PFSK-1 (cell line): Measurements from ENCODE around the gene C1orf226.

Experiments used
- FOXP2 ChIP-seq: optimal IDR thresholded peaks from 2 replicates; pipeline ENCODE3; 2011; ENCODE audit warnings: borderline replicate concordance, control low read depth, inconsistent platforms; ENCODE audit not compliant: insufficient read depth; ENCODE audit errors: extremely low read length, extremely low read depth
- POLR2AphosphoS5 ChIP-seq: IDR thresholded peaks from 2 replicates; pipeline ENCODE4 v1.6.1; 2012; ENCODE audit warnings: low read depth, mild to moderate bottlenecking, control low read depth, low read length, moderate library complexity
- SIN3A ChIP-seq: IDR thresholded peaks from 2 replicates; pipeline ENCODE4 v1.6.1; 2012; ENCODE audit warnings: mild to moderate bottlenecking, low read length, moderate library complexity, borderline replicate concordance; ENCODE audit not compliant: insufficient read depth
- TAF1 ChIP-seq: IDR thresholded peaks from 2 replicates; pipeline ENCODE4 v1.6.1; 2012; ENCODE audit warnings: low read length, control low read depth, borderline replicate concordance; ENCODE audit not compliant: insufficient read depth
- TF ChIP-seq, protein P1 (sequence below), 2 experiments: IDR thresholded peaks; 2 replicates each; pipeline versions ENCODE4 v1.6.1 to v1.8.0; 2011 to 2012; ENCODE audit warnings: low read depth in 2 of 2, low read length in 2 of 2, control low read depth in 1 of 2, inconsistent platforms in 1 of 2, mild to moderate bottlenecking in 1 of 2, moderate library complexity in 1 of 2; ENCODE audit not compliant: insufficient read depth in 1 of 2

The C1orf226 gene

DNA sequence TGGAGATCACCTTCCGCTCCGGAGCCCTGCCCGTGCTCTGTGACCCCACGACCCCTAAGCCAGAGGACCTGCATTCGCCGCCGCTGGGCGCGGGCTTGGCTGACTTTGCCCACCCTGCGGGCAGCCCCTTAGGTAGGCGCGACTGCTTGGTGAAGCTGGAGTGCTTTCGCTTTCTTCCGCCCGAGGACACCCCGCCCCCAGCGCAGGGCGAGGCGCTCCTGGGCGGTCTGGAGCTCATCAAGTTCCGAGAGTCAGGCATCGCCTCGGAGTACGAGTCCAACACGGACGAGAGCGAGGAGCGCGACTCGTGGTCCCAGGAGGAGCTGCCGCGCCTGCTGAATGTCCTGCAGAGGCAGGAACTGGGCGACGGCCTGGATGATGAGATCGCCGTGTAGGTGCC, 14.5 kb upstream of the C1orf226 start:
- TF ChIP-seq SIN3A = no peak
- TF ChIP-seq TAF1 = no peak
- TF ChIP-seq FOXP2 = no peak

DNA sequence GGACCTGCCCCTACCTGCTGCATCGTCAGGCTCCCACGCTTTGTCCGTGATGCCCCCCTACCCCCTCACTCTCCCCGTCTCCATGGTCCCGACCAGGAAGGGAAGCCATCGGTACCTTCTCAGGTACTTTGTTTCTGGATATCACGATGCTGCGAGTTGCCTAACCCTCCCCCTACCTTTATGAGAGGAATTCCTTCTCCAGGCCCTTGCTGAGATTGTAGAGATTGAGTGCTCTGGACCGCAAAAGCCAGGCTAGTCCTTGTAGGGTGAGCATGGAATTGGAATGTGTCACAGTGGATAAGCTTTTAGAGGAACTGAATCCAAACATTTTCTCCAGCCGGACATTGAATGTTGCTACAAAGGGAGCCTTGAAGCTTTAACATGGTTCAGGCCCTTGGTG, 13.8 kb upstream of the C1orf226 start:
- TF ChIP-seq TAF1 = no peak
- TF ChIP-seq SIN3A = no peak
- TF ChIP-seq POLR2AphosphoS5 = no peak
- TF ChIP-seq FOXP2 = no peak
- TF ChIP-seq, protein P1, sequence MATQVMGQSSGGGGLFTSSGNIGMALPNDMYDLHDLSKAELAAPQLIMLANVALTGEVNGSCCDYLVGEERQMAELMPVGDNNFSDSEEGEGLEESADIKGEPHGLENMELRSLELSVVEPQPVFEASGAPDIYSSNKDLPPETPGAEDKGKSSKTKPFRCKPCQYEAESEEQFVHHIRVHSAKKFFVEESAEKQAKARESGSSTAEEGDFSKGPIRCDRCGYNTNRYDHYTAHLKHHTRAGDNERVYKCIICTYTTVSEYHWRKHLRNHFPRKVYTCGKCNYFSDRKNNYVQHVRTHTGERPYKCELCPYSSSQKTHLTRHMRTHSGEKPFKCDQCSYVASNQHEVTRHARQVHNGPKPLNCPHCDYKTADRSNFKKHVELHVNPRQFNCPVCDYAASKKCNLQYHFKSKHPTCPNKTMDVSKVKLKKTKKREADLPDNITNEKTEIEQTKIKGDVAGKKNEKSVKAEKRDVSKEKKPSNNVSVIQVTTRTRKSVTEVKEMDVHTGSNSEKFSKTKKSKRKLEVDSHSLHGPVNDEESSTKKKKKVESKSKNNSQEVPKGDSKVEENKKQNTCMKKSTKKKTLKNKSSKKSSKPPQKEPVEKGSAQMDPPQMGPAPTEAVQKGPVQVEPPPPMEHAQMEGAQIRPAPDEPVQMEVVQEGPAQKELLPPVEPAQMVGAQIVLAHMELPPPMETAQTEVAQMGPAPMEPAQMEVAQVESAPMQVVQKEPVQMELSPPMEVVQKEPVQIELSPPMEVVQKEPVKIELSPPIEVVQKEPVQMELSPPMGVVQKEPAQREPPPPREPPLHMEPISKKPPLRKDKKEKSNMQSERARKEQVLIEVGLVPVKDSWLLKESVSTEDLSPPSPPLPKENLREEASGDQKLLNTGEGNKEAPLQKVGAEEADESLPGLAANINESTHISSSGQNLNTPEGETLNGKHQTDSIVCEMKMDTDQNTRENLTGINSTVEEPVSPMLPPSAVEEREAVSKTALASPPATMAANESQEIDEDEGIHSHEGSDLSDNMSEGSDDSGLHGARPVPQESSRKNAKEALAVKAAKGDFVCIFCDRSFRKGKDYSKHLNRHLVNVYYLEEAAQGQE (IDR thresholded peaks at IDR 0.05; ENCODE audit: insufficient read depth in 1 of 2, low read depth in 2 of 2, low read length in 2 of 2) = no peak

DNA sequence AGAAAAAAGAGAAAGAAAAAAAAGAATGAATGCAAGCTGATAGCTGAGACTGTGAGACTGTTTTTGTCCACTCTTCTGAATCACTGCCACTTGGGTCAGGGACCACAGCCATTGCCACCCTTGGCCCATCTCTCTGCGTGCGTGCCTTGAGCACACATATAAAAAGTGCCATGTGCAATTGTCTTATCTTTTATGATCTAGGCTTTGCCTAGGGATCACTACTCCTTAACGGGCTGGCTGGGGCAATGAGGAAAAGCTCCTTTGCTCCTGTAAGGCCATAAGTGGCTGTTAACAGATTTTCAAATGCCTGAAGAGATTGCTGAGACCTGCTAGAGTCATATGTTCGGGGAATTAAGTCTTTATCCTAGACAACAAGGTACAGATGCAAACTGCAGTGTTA, 13.1 kb upstream of the C1orf226 start:
- TF ChIP-seq TAF1 = no peak
- TF ChIP-seq SIN3A = no peak
- TF ChIP-seq, protein P1 (IDR thresholded peaks at IDR 0.05; ENCODE audit: insufficient read depth in 1 of 2, low read depth in 2 of 2, low read length in 2 of 2) = no peak
- TF ChIP-seq POLR2AphosphoS5 = no peak
- TF ChIP-seq FOXP2 = no peak

DNA sequence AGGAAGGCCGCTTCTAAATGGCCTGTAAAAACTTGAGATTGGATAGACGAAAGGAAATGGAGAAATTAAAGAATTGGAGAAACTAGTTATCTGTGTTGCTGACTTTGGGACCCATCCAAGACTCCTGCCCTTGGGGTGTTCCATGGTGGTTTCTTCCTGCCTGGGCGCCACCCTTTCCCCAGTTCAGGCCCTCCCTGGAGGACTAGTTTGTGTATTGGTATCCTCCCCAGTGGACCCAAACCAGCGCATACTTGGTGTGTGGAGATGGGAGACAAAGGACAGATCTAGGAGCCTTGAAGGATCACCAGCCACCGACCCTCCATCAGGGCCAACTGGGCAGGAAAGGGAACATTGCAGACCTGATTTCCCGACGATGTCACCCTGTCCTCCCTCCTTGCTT, 12.0 kb upstream of the C1orf226 start:
- TF ChIP-seq, protein P1 (IDR thresholded peaks at IDR 0.05; ENCODE audit: insufficient read depth in 1 of 2, low read depth in 2 of 2, low read length in 2 of 2) = no peak
- no peak for TF ChIP-seq FOXP2
- no peak for TF ChIP-seq TAF1
- TF ChIP-seq SIN3A = no peak
- TF ChIP-seq POLR2AphosphoS5 = no peak

DNA sequence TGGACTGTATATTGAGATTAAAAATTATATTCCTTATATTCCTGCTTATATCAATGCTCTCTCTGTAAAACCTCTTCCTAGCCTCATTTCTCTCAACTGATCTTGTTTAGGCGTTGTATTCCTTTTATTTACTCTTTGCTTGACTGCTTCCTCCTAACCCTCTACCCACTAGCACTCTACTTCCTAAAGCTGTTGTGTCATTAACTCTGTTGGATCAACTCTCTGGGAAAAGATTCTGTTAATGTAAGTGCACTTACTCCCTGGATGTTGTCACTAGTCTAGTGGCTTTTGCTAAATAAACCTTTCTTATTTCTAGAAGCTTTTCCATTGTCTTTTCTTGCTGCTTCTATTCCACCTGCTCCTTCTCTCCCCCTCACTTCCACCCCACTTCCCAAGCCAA, 11.4 kb upstream of the C1orf226 start:
- TF ChIP-seq POLR2AphosphoS5 (no peak), TAF1 (no peak), FOXP2 (no peak), SIN3A (no peak)
- TF ChIP-seq, protein P1 (IDR thresholded peaks at IDR 0.05; ENCODE audit: insufficient read depth in 1 of 2, low read depth in 2 of 2, low read length in 2 of 2) = no peak
